Natural killer cell (primary cell): ENCODE measurements around the gene PTPRU. TPM values are rescaled to one million over a fixed set of nuclear protein-coding genes. Genes with fewer than 3 reads are reported as not detected.

Experiments used
- ATAC-seq, 3 donors: fragments of 150-1000 bp in 2 of 3; fragments of 200-7000 bp in 1 of 3; cut with Tn5 transposase; 1 replicate in 1 of 3; 2 replicates in 2 of 3; pipeline ENCODE4 v1.10.0; 2021; ENCODE audit warnings: mild to moderate bottlenecking in 2 of 3, moderate library complexity in 2 of 3
- DNase-seq, 2 donors: peaks; one replicate each; pipeline versions ENCODE4 v3.0.0 to v3.0.0-alpha.2; 2013 to 2021; ENCODE audit warnings: mixed read lengths in 1 of 2
- H3K27ac ChIP-seq: one replicate; pipeline ENCODE4 v1.5.1; 2013; ENCODE audit warnings: mild to moderate bottlenecking, low read length
- H3K27me3 ChIP-seq: one replicate; pipeline ENCODE4 v1.6.1; 2013; ENCODE audit warnings: low read length; ENCODE audit not compliant: control insufficient read depth, insufficient read depth
- H3K36me3 ChIP-seq: one replicate; pipeline ENCODE4 v1.6.1; 2013; ENCODE audit warnings: low read length; ENCODE audit not compliant: control insufficient read depth, insufficient read depth
- H3K4me1 ChIP-seq: one replicate; pipeline ENCODE4 v1.6.1; 2013; ENCODE audit warnings: low read length; ENCODE audit not compliant: control insufficient read depth, insufficient read depth
- H3K4me3 ChIP-seq: one replicate; pipeline ENCODE4 v1.5.1; 2013; ENCODE audit warnings: low read length
- H3K9me3 ChIP-seq: one replicate; pipeline ENCODE4 v1.6.1; 2013; ENCODE audit warnings: low read length; ENCODE audit not compliant: control insufficient read depth, insufficient read depth
- H3K27ac Mint-ChIP-seq, 2 donors: one replicate each; pipeline ENCODE4 v1.8.0; 2022; ENCODE audit warnings: mild to moderate bottlenecking in 2 of 2, mixed read lengths in 2 of 2, moderate library complexity in 1 of 2
- H3K27me3 Mint-ChIP-seq, 2 donors: one replicate each; pipeline ENCODE4 v1.8.0; 2022; ENCODE audit warnings: low read depth in 2 of 2, mixed read lengths in 2 of 2
- H3K36me3 Mint-ChIP-seq: one replicate; pipeline ENCODE4 v1.8.0; 2022; ENCODE audit warnings: mixed read lengths
- H3K4me1 Mint-ChIP-seq, 2 donors: one replicate each; pipeline ENCODE4 v1.8.0; 2022; ENCODE audit warnings: mixed read lengths in 2 of 2
- H3K4me3 Mint-ChIP-seq: one replicate; pipeline ENCODE4 v1.8.0; 2022; ENCODE audit warnings: mild to moderate bottlenecking, moderate library complexity, mixed read lengths
- H3K9me3 Mint-ChIP-seq, 2 donors: one replicate each; pipeline ENCODE4 v1.8.0; 2022; ENCODE audit warnings: mixed read lengths in 2 of 2
- CTCF ChIP-seq: fragments of 200-600 bp; IDR thresholded peaks from one replicate; pipeline ENCODE4 v1.8.0; 2022; ENCODE audit warnings: antibody characterized with exemption
- WGBS: methylation state at CpG from one replicate; pipeline ENCODE4 v1.1.7; 2013; ENCODE audit warnings: missing lambda C conversion rate; ENCODE audit not compliant: insufficient coverage; 5-methylcytosine and 5-hydroxymethylcytosine counted together
- intact Hi-C: fragments of 100-400 bp; cut with micrococcal nuclease; formaldehyde crosslinking; loops from one replicate; pipeline ENCODE4 v1.14.2; 2022
- total RNA-seq, 4 donors: library from RNA; stranded (reverse); fragments of 120-200 nt in 1 of 4; gene quantifications; one replicate each; pipeline versions ENCODE4 v1.2.3 to v1.2.4, GENCODE V29; 2013 to 2022

PTPRU gene
- total RNA-seq, 3 donors from 2014 or later (not counting 1 experiment from before 2014, with no cell fraction given), result 0.54 to 1.6 (median 0.79) TPM

GRCh38 chr1:29249951-29250581 lies 13.7 kb downstream of the PTPRU start:
- no peak for DNase-seq
- no peak overlapping the region for H3K27ac ChIP-seq
- no peaks in the 10 kb centered on the region for H3K4me1 ChIP-seq
- no peaks in the 10 kb centered on the region for H3K27me3 ChIP-seq
- no peaks in the 10 kb centered on the region for H3K36me3 Mint-ChIP-seq
- ATAC-seq, result no peak
- H3K9me3 Mint-ChIP-seq, result no peaks in the 10 kb centered on the region
- no peak overlapping the region for H3K27ac Mint-ChIP-seq
- no peak for TF ChIP-seq CTCF
- no peaks in the 10 kb centered on the region for H3K9me3 ChIP-seq
- H3K36me3 ChIP-seq, result no peaks in the 10 kb centered on the region
- no peak overlapping the region for H3K4me3 ChIP-seq
- peaks cover 0 to 7% of the 10 kb centered on the region in 2 donors for H3K27me3 Mint-ChIP-seq
- 86% methylated on average over 2 of the region's 2 CpGs for WGBS
- no peaks in the 10 kb centered on the region for H3K4me1 Mint-ChIP-seq
- no peak overlapping the region for H3K4me3 Mint-ChIP-seq
- intact Hi-C loops, result no loop called here

- H3K36me3 Mint-ChIP-seq, result no peaks in the 10 kb centered on the region
- TF ChIP-seq CTCF, result no peak
- Histone ChIP-seq H3K4me1 (no peaks in the 10 kb centered on the region), H3K36me3 (no peaks in the 10 kb centered on the region), H3K27me3 (no peaks in the 10 kb centered on the region), H3K4me3 (no peak overlapping the region), H3K9me3 (no peaks in the 10 kb centered on the region), H3K27ac (no peak overlapping the region)
- intact Hi-C loops, result no loop called here
- H3K27ac Mint-ChIP-seq, result no peak overlapping the region
- no peak overlapping the region for H3K4me3 Mint-ChIP-seq
- WGBS, result 81% methylated on average over 8 of the region's 8 CpGs
- no peaks in the 10 kb centered on the region for H3K9me3 Mint-ChIP-seq
- no peaks in the 10 kb centered on the region for H3K4me1 Mint-ChIP-seq
- peaks cover 0 to 13% of the 10 kb centered on the region in 2 donors for H3K27me3 Mint-ChIP-seq
- no peak for ATAC-seq
- DNase-seq, result no peak
Measured at GRCh38 chr1:29251164-29252124, 15.1 kb downstream of the PTPRU start.

GRCh38 chr1:29253180-29253579 lies 16.9 kb downstream of the PTPRU start:
- TF ChIP-seq CTCF, result no peak
- Mint-ChIP-seq H3K4me1 (no peaks in the 10 kb centered on the region), H3K36me3 (no peaks in the 10 kb centered on the region), H3K9me3 (no peaks in the 10 kb centered on the region), H3K27me3 (peaks cover 2 to 15% of the 10 kb centered on the region in 2 donors), H3K27ac (no peak overlapping the region), H3K4me3 (no peak overlapping the region)
- intact Hi-C loops, result no loop called here
- Histone ChIP-seq H3K36me3 (no peaks in the 10 kb centered on the region), H3K4me3 (no peak overlapping the region), H3K9me3 (no peaks in the 10 kb centered on the region), H3K27me3 (no peaks in the 10 kb centered on the region), H3K4me1 (no peaks in the 10 kb centered on the region), H3K27ac (no peak overlapping the region)
- WGBS, result 96% methylated on average over 3 of the region's 3 CpGs
- DNase-seq (no peak), ATAC-seq (no peak)
